GM21526 (cell line): Measurements from ENCODE around the gene PRAMEF1.
"Not testable (repeated sequence)": the region's sequence is repeated elsewhere in the genome, so short reads cannot be mapped to it uniquely, and the experiment has no call there.

Experiments used
- ATAC-seq: cut with Tn5 transposase; IDR thresholded peaks from one replicate; pipeline ENCODE4 v1.9.1; 2021; ENCODE audit warnings: moderate library complexity; ENCODE audit not compliant: unreplicated experiment, low FRiP score

PRAMEF1 gene

GRCh38 chr1:12774801-12775345, 16.3 kb upstream of the PRAMEF1 start:
- ATAC-seq, result no peak

GRCh38 chr1:12775443-12775842, 15.8 kb upstream of the PRAMEF1 start:
- no peak for ATAC-seq

- no peak for ATAC-seq
Observed at GRCh38 chr1:12776801-12777557, 14.2 kb upstream of the PRAMEF1 start.

- no peak for ATAC-seq
Observed at GRCh38 chr1:12778061-12778460, 13.1 kb upstream of the PRAMEF1 start.

GRCh38 chr1:12778907-12779306, 12.3 kb upstream of the PRAMEF1 start:
- ATAC-seq, result no peak

GRCh38 chr1:12781488-12781887, 9.7 kb upstream of the PRAMEF1 start:
- not testable (repeated sequence) for ATAC-seq

GRCh38 chr1:12783783-12784182, 7.4 kb upstream of the PRAMEF1 start:
- not testable (repeated sequence) for ATAC-seq

GRCh38 chr1:12784729-12785128, 6.5 kb upstream of the PRAMEF1 start:
- not testable (repeated sequence) for ATAC-seq

- no peak for ATAC-seq
Observed at GRCh38 chr1:12798911-12799310, 7.7 kb downstream of the PRAMEF1 start.

GRCh38 chr1:12799730-12800129, 8.5 kb downstream of the PRAMEF1 start:
- ATAC-seq, result no peak

GRCh38 chr1:12809933-12810332, 18.7 kb downstream of the PRAMEF1 start:
- ATAC-seq, result no peak

- ATAC-seq, result no peak
Observed at GRCh38 chr1:12810691-12811408, 19.7 kb downstream of the PRAMEF1 start.

GRCh38 chr1:12811409-12811784, 20.2 kb downstream of the PRAMEF1 start:
- no peak for ATAC-seq

GRCh38 chr1:12819061-12819460, 27.9 kb downstream of the PRAMEF1 start:
- ATAC-seq, result not testable (repeated sequence)

GRCh38 chr1:12831310-12831709, 40.1 kb downstream of the PRAMEF1 start, which contains the start of gene PRAMEF11:
Gene PRAMEF11, minus strand, starts transcription at chr1:12831410. Its CDS starts 2,621 bp downstream, at chr1:12828789.
- not testable (repeated sequence) for ATAC-seq

GRCh38 chr1:12833251-12833650, 42.1 kb downstream of the PRAMEF1 start:
- ATAC-seq, result not testable (repeated sequence)
